Endothelial cell (in vitro differentiated cells): Measurements from ENCODE around the gene HDGF. TPM values are rescaled to one million over a fixed set of nuclear protein-coding genes. Genes with fewer than 3 reads are reported as not detected.

Source experiments
- DNase-seq: peaks from one replicate; pipeline ENCODE4 v3.0.0; 2021; ENCODE audit warnings: low spot score
- H3K27ac Mint-ChIP-seq: one replicate; pipeline ENCODE4 v1.8.0; 2021; ENCODE audit warnings: mixed read lengths, inconsistent platforms; ENCODE audit not compliant: unreplicated experiment
- H3K27me3 Mint-ChIP-seq: one replicate; pipeline ENCODE4 v1.8.0; 2021; ENCODE audit warnings: mild to moderate bottlenecking, moderate library complexity, mixed read lengths, inconsistent platforms; ENCODE audit not compliant: unreplicated experiment
- H3K36me3 Mint-ChIP-seq: one replicate; pipeline ENCODE4 v1.8.0; 2021; ENCODE audit warnings: mild to moderate bottlenecking, low read depth, mixed read lengths, inconsistent platforms; ENCODE audit not compliant: unreplicated experiment
- H3K4me1 Mint-ChIP-seq: one replicate; pipeline ENCODE4 v1.8.0; 2021; ENCODE audit warnings: mild to moderate bottlenecking, mixed read lengths, inconsistent platforms; ENCODE audit not compliant: unreplicated experiment
- H3K4me3 Mint-ChIP-seq: one replicate; pipeline ENCODE4 v1.8.0; 2021; ENCODE audit warnings: mild to moderate bottlenecking, mixed read lengths, inconsistent platforms; ENCODE audit not compliant: unreplicated experiment
- H3K9me3 Mint-ChIP-seq: one replicate; pipeline ENCODE4 v1.8.0; 2021; ENCODE audit warnings: mixed read lengths, inconsistent platforms; ENCODE audit not compliant: unreplicated experiment
- CTCF ChIP-seq: fragments of 200-600 bp; sonication (generic); IDR thresholded peaks from one replicate; pipeline ENCODE4 v1.5.0; 2021; ENCODE audit warnings: antibody characterized with exemption; ENCODE audit not compliant: unreplicated experiment
- total RNA-seq: library from RNA; stranded (reverse); fragmentation: NEBNext Ultra II Directional; extraction: Animal tissue kit (Norgen Biotek cat#: 25700); gene quantifications from one replicate; pipeline ENCODE4 v1.2.1, GENCODE V29; 2021; ENCODE audit not compliant: unreplicated experiment

HDGF gene
- total RNA-seq, 1 donor from 2014 or later = 175 TPM

- Mint-ChIP-seq H3K36me3 (peaks cover 8% of the 10 kb centered on the region), H3K4me1 (peaks cover 6% of the 10 kb centered on the region), H3K4me3 (peak overlapping the region; percentile 73)
Observed at GRCh38 chr1:156698995-156699394, 52.5 kb downstream of the HDGF start.

GRCh38 chr1:156697481-156697880, 54.0 kb downstream of the HDGF start:
- Mint-ChIP-seq H3K27me3 (peaks cover 15% of the 10 kb centered on the region), H3K9me3 (no peaks in the 10 kb centered on the region), H3K36me3 (peaks cover 11% of the 10 kb centered on the region), H3K4me1 (peaks cover 18% of the 10 kb centered on the region), H3K4me3 (no peak overlapping the region), H3K27ac (no peak overlapping the region)
- TF ChIP-seq CTCF = no peak
- DNase-seq = no peak

More at GRCh38 chr1:156698995-156699394, 52.5 kb downstream of the HDGF start:
- Mint-ChIP-seq H3K27me3 (peaks cover 12% of the 10 kb centered on the region), H3K9me3 (no peaks in the 10 kb centered on the region), H3K27ac (no peak overlapping the region)
- DNase-seq = no peak
- TF ChIP-seq CTCF = no peak

GRCh38 chr1:156696755-156697154, 54.7 kb downstream of the HDGF start:
- peaks cover 15% of the 10 kb centered on the region for H3K36me3 Mint-ChIP-seq
- no peak for DNase-seq
- H3K27ac Mint-ChIP-seq = no peak overlapping the region
- H3K4me3 Mint-ChIP-seq = no peak overlapping the region
- no peak for TF ChIP-seq CTCF
- peaks cover 25% of the 10 kb centered on the region for H3K4me1 Mint-ChIP-seq
- H3K9me3 Mint-ChIP-seq = no peaks in the 10 kb centered on the region
- H3K27me3 Mint-ChIP-seq = peaks cover 12% of the 10 kb centered on the region

GRCh38 chr1:156694690-156694962, 56.8 kb downstream of the HDGF start:
- H3K4me1 Mint-ChIP-seq = peaks cover 34% of the 10 kb centered on the region

More at GRCh38 chr1:156694690-156694962, 56.8 kb downstream of the HDGF start:
- Mint-ChIP-seq H3K27ac (peak overlapping the region; percentile 57), H3K9me3 (no peaks in the 10 kb centered on the region), H3K36me3 (peaks cover 16% of the 10 kb centered on the region), H3K4me3 (no peak overlapping the region), H3K27me3 (peaks cover 18% of the 10 kb centered on the region)
- no peak for DNase-seq
- no peak for TF ChIP-seq CTCF
